ENCODE results near the gene EIF2S3. TPM values are rescaled to one million over a fixed set of nuclear protein-coding genes. Genes with fewer than 3 reads are reported as not detected.

Gene EIF2S3
- polyA plus RNA-seq, 1 of the 3 experiments (the other 2 are of a cell fraction), result 68.4 TPM

- TF ChIP-seq MXI1 (IDR thresholded peaks at IDR 0.05; ENCODE audit: low read depth, low read length) (no peak), SIN3A (IDR thresholded peaks at IDR 0.05; ENCODE audit: borderline replicate concordance, low read depth, low read length) (no peak), SMC3 (IDR thresholded peaks at IDR 0.05; ENCODE audit: low read depth, low read length) (no peak), MAX (IDR thresholded peaks at IDR 0.05; ENCODE audit: low read depth) (no peak), MEF2A (IDR thresholded peaks at IDR 0.05; ENCODE audit: borderline replicate concordance, low read depth) (no peak), NFIC (IDR thresholded peaks at IDR 0.05; ENCODE audit: borderline replicate concordance) (no peak), CTCF (IDR thresholded peaks at IDR 0.05) (no peak), EZH2phosphoT487 (IDR thresholded peaks at IDR 0.05; ENCODE audit: borderline replicate concordance, low read depth) (no peak), ELF1 (IDR thresholded peaks at IDR 0.05) (no peak), POLR2AphosphoS5 (IDR thresholded peaks at IDR 0.05; ENCODE audit: low read depth, low read length) (no peak), RXRA (IDR thresholded peaks at IDR 0.05; ENCODE audit: borderline replicate concordance, low read depth) (no peak), USF1 (IDR thresholded peaks at IDR 0.05; ENCODE audit: borderline replicate concordance, low read depth) (no peak), ZBTB33 (IDR thresholded peaks at IDR 0.05; ENCODE audit: borderline replicate concordance, low read depth) (no peak), FOXJ3 (CRISPR knock-in tag; IDR thresholded peaks at IDR 0.05) (no peak), NRF1 (IDR thresholded peaks at IDR 0.05; ENCODE audit: low read depth, low read length) (no peak), GABPA (IDR thresholded peaks at IDR 0.05; ENCODE audit: low read depth) (no peak), TEAD4 (IDR thresholded peaks at IDR 0.05; ENCODE audit: borderline replicate concordance, insufficient read depth) (no peak), RCOR1 (IDR thresholded peaks at IDR 0.05; ENCODE audit: low read length) (no peak), RAD21 (IDR thresholded peaks at IDR 0.05; ENCODE audit: low read length) (no peak), TAF1 (IDR thresholded peaks at IDR 0.05; ENCODE audit: borderline replicate concordance, low read depth, low read length) (no peak)
- Histone ChIP-seq H4K20me1 (ENCODE audit: insufficient read depth) (no peaks in the 10 kb centered on the region), H3K27ac (ENCODE audit: low read depth in 2 of 2, low read length in 1 of 2) (no peak overlapping the region), H3K27me3 (ENCODE audit: insufficient read depth) (no peaks in the 10 kb centered on the region; the same call in 1 of the 2 replicates), H3K4me3 (ENCODE audit: low read depth in 2 of 2, low read length in 1 of 2) (no peak overlapping the region), H3K36me3 (replicated peaks in 1 of 2; ENCODE audit: control insufficient read depth in 1 of 2, insufficient read depth in 2 of 2, low read length in 1 of 2) (no peaks in the 10 kb centered on the region), H3F3A (replicated peaks; ENCODE audit: insufficient read depth) (no peaks in the 10 kb centered on the region), H2AFZ (ENCODE audit: low read depth) (no peak overlapping the region), H3K9ac (no peak overlapping the region), H3K4me2 (no peak overlapping the region), H3K79me2 (ENCODE audit: insufficient read depth) (peaks cover 94% of the 10 kb centered on the region), H3K9me3 (no peaks in the 10 kb centered on the region), H3K4me1 (ENCODE audit: control insufficient read depth in 1 of 2, insufficient read depth in 2 of 2, low read depth in 1 of 2, low read length in 1 of 2) (no peaks in the 10 kb centered on the region; a peak in 1 of 4 replicates), H3K9me2 (no peaks in the 10 kb centered on the region)
- CTCF ChIA-PET, result interaction anchor here (2.0 kb wide), 1 partner anchor 109 kb away, joined by 6 read pairs; the partner anchor contains the start of genes APOO and CXorf58
- no peak for DNase-seq
- POLR2A ChIA-PET, result no interaction called here
- WGBS (ENCODE audit: low lambda C conversion rate), result 72% methylated on average over 9 of the region's 9 CpGs
Observed at GRCh38 chrX:24017674-24018073, 37.1 kb upstream of the EIF2S3 start.
